SK-N-SH (cell line): ENCODE results near the gene SLC4A8. TPM values are rescaled to one million over a fixed set of nuclear protein-coding genes. Genes with fewer than 3 reads are reported as not detected.

Experiments
- CTCF ChIA-PET: fragments of 300-600, 350-600 bp; formaldehyde crosslinking; extraction: SDS; loops from one replicate; lab custom pipeline; 2021; lab: Yijun Ruan, JAX
- POLR2A ChIA-PET: fragments of 350-600 bp; sonication (Branson Sonifier 250); formaldehyde crosslinking; extraction: SDS; loops from one replicate; lab custom pipeline; 2020; ENCODE audit warnings: antibody characterized with exemption, inconsistent platforms; lab: Yijun Ruan, JAX
- DNase-seq: peaks from one replicate; pipeline ENCODE4 v3.0.0; 2012
- H2AFZ ChIP-seq: fragments of 200-600 bp; sonication (generic); 2 replicates; pipeline ENCODE4 v1.8.1; 2016; ENCODE audit warnings: antibody characterized with exemption, mild to moderate bottlenecking, low read depth
- H3F3A ChIP-seq: fragments of 200-600 bp; sonication (generic); replicated peaks from 2 replicates; pipeline ENCODE3; 2016; ENCODE audit warnings: antibody characterized with exemption, mild to moderate bottlenecking; ENCODE audit not compliant: insufficient read depth
- H3K27ac ChIP-seq, 2 experiments: fragments of 200-500 bp in 1 of 2; fragments of 200-600 bp in 1 of 2; sonication (Bioruptor generic) in 1 of 2; sonication (generic), shearing (Covaris generic) in 1 of 2; 2 replicates each; pipeline versions ENCODE4 v1.5.1 to v1.6.1; 2014 to 2016; ENCODE audit warnings: low read depth in 2 of 2, inconsistent platforms in 1 of 2, low read length in 1 of 2, mild to moderate bottlenecking in 1 of 2, mixed read lengths in 1 of 2
- H3K27me3 ChIP-seq: fragments of 200-600 bp; sonication (generic), shearing (Covaris generic); 2 replicates; pipeline ENCODE4 v1.6.1; 2016; ENCODE audit warnings: mixed run types; ENCODE audit not compliant: insufficient read depth
- H3K36me3 ChIP-seq, 2 experiments: fragments of 200-500 bp in 1 of 2; fragments of 200-600 bp in 1 of 2; sonication (Bioruptor generic) in 1 of 2; sonication (generic) in 1 of 2; replicated peaks in 1 of 2; 2 replicates each; pipeline versions ENCODE3 to v1.5.1; 2014 to 2016; ENCODE audit warnings: low read length in 1 of 2, mild to moderate bottlenecking in 1 of 2; ENCODE audit not compliant: insufficient read depth in 2 of 2, control insufficient read depth in 1 of 2
- H3K4me1 ChIP-seq, 2 experiments: fragments of 200-500 bp in 1 of 2; fragments of 200-600 bp in 1 of 2; sonication (Bioruptor generic) in 1 of 2; sonication (generic), shearing (Covaris generic) in 1 of 2; 2 replicates each; pipeline versions ENCODE4 v1.5.1 to v1.6.1; 2014 to 2016; ENCODE audit warnings: low read depth in 1 of 2, low read length in 1 of 2, mixed run types in 1 of 2; ENCODE audit not compliant: insufficient read depth in 2 of 2, control insufficient read depth in 1 of 2
- H3K4me2 ChIP-seq: fragments of 200-600 bp; sonication (generic), shearing (Covaris generic); 2 replicates; pipeline ENCODE4 v1.6.1; 2017; ENCODE audit warnings: mixed run types
- H3K4me3 ChIP-seq, 2 experiments: fragments of 200-500 bp in 1 of 2; fragments of 200-600 bp in 1 of 2; sonication (Bioruptor generic) in 1 of 2; sonication (generic), shearing (Covaris generic) in 1 of 2; 2 replicates each; pipeline versions ENCODE4 v1.5.1 to v1.8.1; 2014 to 2016; ENCODE audit warnings: low read depth in 2 of 2, inconsistent platforms in 1 of 2, low read length in 1 of 2, mild to moderate bottlenecking in 1 of 2, mixed read lengths in 1 of 2, moderate library complexity in 1 of 2
- H3K79me2 ChIP-seq: fragments of 200-600 bp; sonication (generic); 2 replicates; pipeline ENCODE4 v1.8.1; 2017; ENCODE audit warnings: mild to moderate bottlenecking; ENCODE audit not compliant: insufficient read depth
- H3K9ac ChIP-seq: fragments of 200-600 bp; sonication (generic); 2 replicates; pipeline ENCODE4 v1.6.1; 2017; ENCODE audit warnings: mixed run types
- H3K9me2 ChIP-seq: fragments of 200-600 bp; sonication (generic); 2 replicates; pipeline ENCODE4 v1.6.1; 2017; ENCODE audit warnings: mixed run types
- H3K9me3 ChIP-seq: fragments of 200-600 bp; sonication (generic); 2 replicates; pipeline ENCODE4 v1.6.1; 2017; ENCODE audit warnings: mixed run types, mild to moderate bottlenecking, moderate library complexity
- H4K20me1 ChIP-seq: fragments of 200-600 bp; sonication (generic); 2 replicates; pipeline ENCODE4 v1.6.1; 2017; ENCODE audit warnings: mild to moderate bottlenecking, mixed run types; ENCODE audit not compliant: insufficient read depth
- FOSL2 ChIP-seq: IDR thresholded peaks from 2 replicates; pipeline ENCODE4 v1.4.0; 2012; ENCODE audit warnings: low read depth, mild to moderate bottlenecking, moderate library complexity, borderline replicate concordance
- FOXJ3 ChIP-seq: sonication (generic); formaldehyde crosslinking; IDR thresholded peaks from 2 replicates; pipeline ENCODE4 v1.5.1; 2020; ENCODE audit warnings: mild to moderate bottlenecking, missing genetic modification reagents
- FOXM1 ChIP-seq: IDR thresholded peaks from 2 replicates; pipeline ENCODE4 v1.4.0; 2012; ENCODE audit warnings: low read depth, mild to moderate bottlenecking
- GATA2 ChIP-seq: sonication (generic); formaldehyde crosslinking; IDR thresholded peaks from 2 replicates; pipeline ENCODE4 v1.5.0; 2020; ENCODE audit warnings: mild to moderate bottlenecking, missing genetic modification reagents
- IRF3 ChIP-seq: fragments of 150-350 bp; IDR thresholded peaks from 2 replicates; pipeline ENCODE4 v1.6.1; 2016; ENCODE audit warnings: mild to moderate bottlenecking, low read depth, low read length
- JUND ChIP-seq: IDR thresholded peaks from 2 replicates; pipeline ENCODE4 v1.4.0; 2012
- MAX ChIP-seq: IDR thresholded peaks from 2 replicates; pipeline ENCODE4 v1.4.0; 2012; ENCODE audit warnings: low read depth
- NFIC ChIP-seq: IDR thresholded peaks from 2 replicates; pipeline ENCODE4 v1.4.0; 2012; ENCODE audit warnings: borderline replicate concordance
- NRF1 ChIP-seq: IDR thresholded peaks from 2 replicates; pipeline ENCODE4 v1.6.1; 2012; ENCODE audit warnings: low read depth, mild to moderate bottlenecking, low read length
- RCOR1 ChIP-seq: fragments of 150-350 bp; IDR thresholded peaks from 2 replicates; pipeline ENCODE4 v1.6.1; 2017; ENCODE audit warnings: antibody characterized with exemption, low read length
- REST ChIP-seq: IDR thresholded peaks from 2 replicates; pipeline ENCODE4 v1.6.1; 2012; ENCODE audit warnings: mild to moderate bottlenecking, low read depth, low read length, moderate library complexity
- SIN3A ChIP-seq: IDR thresholded peaks from 2 replicates; pipeline ENCODE4 v1.6.1; 2012; ENCODE audit warnings: low read depth, mild to moderate bottlenecking, low read length, moderate library complexity, borderline replicate concordance
- SMC3 ChIP-seq: IDR thresholded peaks from 2 replicates; pipeline ENCODE4 v1.6.1; 2012; ENCODE audit warnings: low read depth, low read length, improper control_type of control experiment
- TAF1 ChIP-seq: IDR thresholded peaks from 2 replicates; pipeline ENCODE4 v1.6.1; 2012; ENCODE audit warnings: low read depth, mild to moderate bottlenecking, low read length, moderate library complexity, borderline replicate concordance
- USF1 ChIP-seq: IDR thresholded peaks from 2 replicates; pipeline ENCODE4 v1.4.0; 2012; ENCODE audit warnings: low read depth, borderline replicate concordance
- USF2 ChIP-seq: fragments of 150-350 bp; IDR thresholded peaks from 2 replicates; pipeline ENCODE4 v1.6.1; 2017; ENCODE audit warnings: antibody characterized with exemption, low read length, low read depth, borderline replicate concordance
- YY1 ChIP-seq: IDR thresholded peaks from 2 replicates; pipeline ENCODE4 v1.4.0; 2012; ENCODE audit warnings: low read depth, mild to moderate bottlenecking
- WGBS: methylation state at CpG from one replicate; pipeline ENCODE4 v1.1.6; 2017; ENCODE audit warnings: low lambda C conversion rate; 5-methylcytosine and 5-hydroxymethylcytosine counted together
- polyA plus RNA-seq, 3 experiments: library from polyadenylated mRNA; depleted of rRNA; stranded (reverse); fragments of >200 nt; gene quantifications; 2 replicates each; pipeline ENCODE4 v1.2.3, GENCODE V29; 2012

The SLC4A8 gene
- polyA plus RNA-seq, 1 of the 3 experiments (the other 2 are of a cell fraction), result 5.2 TPM

GRCh38 chr12:51471111-51471864, 46.7 kb downstream of the SLC4A8 start:
- Histone ChIP-seq H4K20me1 (no peaks in the 10 kb centered on the region), H3K4me3 (no peak overlapping the region), H3K79me2 (no peaks in the 10 kb centered on the region), H3K9me2 (no peaks in the 10 kb centered on the region), H3K36me3 (peaks cover 0 to 33% of the 10 kb centered on the region in 2 experiments), H3K9ac (no peak overlapping the region), H3K27ac (no peak overlapping the region), H3K4me1 (no peaks in the 10 kb centered on the region), H2AFZ (no peak overlapping the region), H3K4me2 (no peak overlapping the region), H3K9me3 (no peaks in the 10 kb centered on the region), H3F3A (no peaks in the 10 kb centered on the region), H3K27me3 (no peaks in the 10 kb centered on the region)
- TF ChIP-seq FOXJ3 (CRISPR knock-in tag), result no peak
- no peak for TF ChIP-seq USF1
- 66% methylated on average over 7 of the region's 7 CpGs for WGBS
- no peak for DNase-seq
- ChIA-PET CTCF (interaction anchor here (1.0 to 1.5 kb wide), 3 partner anchors 10 to 61 kb away, joined by 3 to 6 read pairs (median 3); no protein-coding TSS in a partner anchor), POLR2A (no interaction called here)

GRCh38 chr12:51472984-51473383, 48.4 kb downstream of the SLC4A8 start:
- Histone ChIP-seq H3K9me3 (no peaks in the 10 kb centered on the region), H3K9me2 (no peaks in the 10 kb centered on the region), H3K9ac (no peak overlapping the region), H3K36me3 (peaks cover 0 to 33% of the 10 kb centered on the region in 2 experiments), H3K4me2 (no peak overlapping the region), H3K27me3 (no peaks in the 10 kb centered on the region), H3K4me3 (no peak overlapping the region), H3K4me1 (no peaks in the 10 kb centered on the region), H3F3A (no peaks in the 10 kb centered on the region), H3K27ac (no peak overlapping the region), H3K79me2 (no peaks in the 10 kb centered on the region), H4K20me1 (no peaks in the 10 kb centered on the region), H2AFZ (no peak overlapping the region)
- no peak for DNase-seq
- ChIA-PET CTCF (interaction anchor here (1.0 kb wide), 1 partner anchor 42 kb away, joined by 3 read pairs; no protein-coding TSS in a partner anchor), POLR2A (no interaction called here)
- 88% methylated on average over 2 of the region's 2 CpGs for WGBS
- no peak for TF ChIP-seq NFIC
- no peak for TF ChIP-seq YY1
- TF ChIP-seq USF2, result no peak
- no peak for TF ChIP-seq IRF3
- no peak for TF ChIP-seq REST
- no peak for TF ChIP-seq RCOR1
- no peak for TF ChIP-seq GATA2 (CRISPR knock-in tag)
- no peak for TF ChIP-seq SIN3A
- no peak for TF ChIP-seq FOSL2
- TF ChIP-seq MAX, result no peak
- TF ChIP-seq JUND, result no peak
- TF ChIP-seq FOXM1, result no peak
- TF ChIP-seq SMC3, result no peak
- TF ChIP-seq TAF1, result no peak
- TF ChIP-seq USF1, result no peak
- no peak for TF ChIP-seq NRF1
